Fibroblast of skin of right biceps (primary cell): Measurements from ENCODE around the gene POLDIP3.
A peak's percentile ranks its signal among the peaks of the same experiment; 100 is the strongest.
"Not testable (repeated sequence)": the region's sequence is repeated elsewhere in the genome, so short reads cannot be mapped to it uniquely, and the experiment has no call there.

Experiments
- DNase-seq: peaks from one replicate; pipeline ENCODE4 v3.0.0-alpha.2; 2013

The POLDIP3 gene

GRCh38 chr22:42619261-42620063, 4.8 kb upstream of the POLDIP3 start:
- DNase-seq: no peak

DNA sequence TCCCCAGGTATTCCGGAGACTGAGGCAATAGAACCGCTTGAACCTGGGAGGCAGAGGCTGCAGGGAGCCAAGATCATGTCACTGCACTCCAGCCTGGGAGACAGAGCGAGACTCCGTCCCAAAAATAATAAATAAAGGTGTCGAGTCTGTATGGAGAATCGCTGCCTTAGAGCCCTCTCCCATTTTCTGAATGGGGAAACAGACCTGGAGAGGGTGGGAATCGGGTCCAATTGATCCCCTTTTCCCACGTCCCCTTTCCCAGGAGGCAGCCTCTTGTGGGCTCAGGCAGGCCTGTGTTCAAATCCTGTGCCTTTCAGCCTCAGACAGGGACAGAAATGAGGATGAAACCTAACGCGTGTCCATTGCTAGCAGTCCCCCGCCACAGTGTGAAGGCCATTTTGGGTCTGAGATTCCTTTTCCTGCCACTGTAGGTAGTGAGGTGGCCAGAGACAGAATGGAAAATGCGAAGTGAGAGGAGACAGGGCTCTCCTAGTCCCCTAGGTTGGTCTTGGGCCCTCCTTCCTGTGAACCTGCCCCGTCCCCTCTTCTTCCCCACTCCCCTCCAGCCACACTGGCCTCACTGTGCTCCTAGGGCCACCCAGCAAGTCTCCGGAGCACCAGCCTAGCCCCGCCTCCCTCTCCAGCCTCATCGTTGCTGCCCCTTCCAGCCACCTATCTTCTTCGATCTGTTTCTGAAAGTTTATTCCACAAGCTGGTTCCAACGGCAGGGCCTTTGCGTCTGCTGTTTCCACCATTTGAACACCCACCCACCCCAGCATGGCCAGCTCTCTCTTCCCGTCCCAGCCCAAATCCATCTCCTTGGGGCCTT, 2.7 kb upstream of the POLDIP3 start:
- no peak for DNase-seq

GRCh38 chr22:42615860-42616175, 1.1 kb upstream of the POLDIP3 start:
- DNase-seq: not testable (repeated sequence)

- peak; percentile 100 for DNase-seq
Measured at GRCh38 chr22:42615092-42615859, 593 bp upstream of the POLDIP3 start.

DNA sequence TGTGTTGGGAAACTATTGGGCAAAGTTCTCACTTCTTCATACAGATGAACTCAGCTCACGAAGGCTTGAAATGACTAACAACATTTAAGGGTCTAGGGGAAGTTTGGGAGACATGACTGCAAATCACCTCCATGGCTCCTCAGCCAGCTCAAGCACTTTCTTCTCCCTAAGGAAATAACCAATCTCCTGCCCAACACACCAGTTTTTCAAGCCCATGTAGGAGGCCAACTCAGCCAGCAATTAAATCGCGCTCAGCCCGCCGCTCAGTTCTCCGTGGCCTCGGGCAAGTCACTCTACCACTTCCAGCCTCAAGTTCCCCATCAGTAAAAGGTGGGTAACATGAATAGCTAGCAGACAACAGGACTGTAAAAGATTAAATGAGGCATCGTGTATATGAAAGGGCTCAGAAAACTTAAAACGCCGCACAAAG, 796 bp downstream of the POLDIP3 start:
- peak; percentile 16 for DNase-seq

DNA sequence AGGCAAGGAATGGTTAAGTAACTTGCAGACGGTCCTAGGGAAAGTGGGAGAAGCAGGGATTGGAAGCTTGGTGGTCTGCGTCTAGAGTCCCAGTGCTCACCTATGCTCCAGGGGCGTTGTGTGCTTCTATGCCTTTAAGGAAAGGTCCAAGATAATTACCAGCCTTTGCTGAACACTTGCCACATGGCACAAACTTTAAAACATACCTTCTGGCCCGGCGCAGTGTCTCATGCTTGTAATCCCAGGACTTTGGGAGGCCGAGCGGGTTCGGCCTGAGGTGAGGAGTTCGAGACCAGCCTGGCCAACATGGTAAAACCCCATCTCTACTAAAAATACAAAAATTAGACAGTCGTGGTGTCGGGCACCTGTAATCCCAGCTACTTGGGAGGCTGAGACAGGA, 2.3 kb downstream of the POLDIP3 start:
- DNase-seq: no peak

GRCh38 chr22:42611051-42611450, 3.6 kb downstream of the POLDIP3 start:
- peak; percentile 10 for DNase-seq

GRCh38 chr22:42610186-42610585, 4.5 kb downstream of the POLDIP3 start:
- no peak for DNase-seq

DNA sequence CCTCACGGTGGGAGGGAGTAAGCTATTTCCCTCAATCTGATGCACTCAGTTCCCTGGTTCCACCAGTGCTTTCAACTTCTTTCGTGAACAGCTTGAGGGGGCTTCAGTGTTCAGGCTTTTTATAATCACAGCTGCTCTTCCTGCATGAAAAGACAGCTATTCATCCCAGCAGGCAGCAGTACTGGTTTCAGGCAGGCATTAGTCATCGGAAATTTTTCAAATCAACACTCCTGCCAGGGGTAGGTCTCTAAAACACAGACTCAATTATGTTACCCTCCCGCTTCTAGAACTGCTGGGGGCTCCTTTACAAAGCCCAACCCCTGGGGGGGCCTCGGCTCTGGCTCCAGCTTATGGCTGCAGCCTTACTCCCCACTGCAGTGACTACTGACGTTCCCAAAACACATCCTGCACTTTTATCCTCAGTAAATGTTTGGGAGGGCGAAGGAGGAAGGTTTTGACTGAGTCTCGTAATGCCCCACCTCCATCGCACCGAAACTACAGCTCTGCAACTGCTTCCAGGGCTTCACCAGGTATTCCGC, 5.8 kb downstream of the POLDIP3 start:
- peak; percentile 82 for DNase-seq

DNA sequence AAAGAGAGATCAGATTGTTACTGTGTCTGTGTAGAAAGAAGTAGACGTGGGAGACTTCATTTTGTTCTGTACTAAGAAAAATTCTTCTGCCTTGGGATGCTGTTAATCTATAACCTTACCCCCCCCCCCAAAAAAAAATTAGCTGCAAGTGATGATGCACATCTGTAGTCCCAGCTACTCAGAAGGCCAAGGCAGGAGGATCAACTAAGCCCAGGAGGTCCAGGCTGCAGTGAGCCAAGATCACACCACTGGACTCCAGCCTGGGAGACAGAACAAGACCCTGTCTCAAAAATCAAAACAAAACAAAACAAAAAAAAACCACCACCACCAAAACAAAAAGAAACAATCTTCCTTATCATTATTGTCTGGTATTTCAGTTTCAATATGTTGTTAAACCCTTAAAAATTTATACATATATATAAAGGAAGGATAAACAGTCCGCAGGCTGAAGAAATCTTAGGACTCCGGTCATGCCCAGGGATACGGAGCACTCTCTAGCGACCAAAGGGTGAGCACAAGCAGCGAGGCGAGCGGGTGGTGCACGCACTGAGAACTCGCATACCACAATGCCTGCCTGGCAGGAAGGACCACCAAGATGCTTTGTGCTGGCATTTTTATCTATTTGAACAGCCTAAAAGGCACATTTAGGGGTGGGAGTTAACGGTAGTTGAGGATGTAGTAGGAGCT, 6.4 kb downstream of the POLDIP3 start:
- peak; percentile 4 for DNase-seq

DNA sequence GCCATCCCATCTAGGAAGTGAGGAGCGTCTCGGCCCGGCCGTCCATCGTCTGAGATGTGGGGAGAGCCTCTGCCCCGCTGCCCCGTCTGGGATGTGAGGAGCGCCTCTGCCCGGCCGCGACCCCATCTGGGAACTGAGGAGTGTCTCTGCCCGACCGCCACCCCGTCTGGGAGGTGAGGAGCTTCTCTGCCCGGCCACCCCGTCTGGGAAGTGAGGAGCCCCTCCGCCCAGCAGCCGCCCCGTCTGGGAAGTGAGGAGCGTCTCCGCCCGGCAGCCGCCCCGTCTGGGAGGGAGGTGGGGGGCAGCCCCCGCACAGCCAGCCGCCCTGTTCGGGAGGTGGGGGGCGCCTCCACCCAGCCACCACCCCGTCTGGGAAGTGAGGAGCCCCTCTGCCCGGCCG, 7.0 kb downstream of the POLDIP3 start:
- not testable (repeated sequence) for DNase-seq

- peak; percentile 39 for DNase-seq
Measured at GRCh38 chr22:42604403-42604802, 10.3 kb downstream of the POLDIP3 start.

DNA sequence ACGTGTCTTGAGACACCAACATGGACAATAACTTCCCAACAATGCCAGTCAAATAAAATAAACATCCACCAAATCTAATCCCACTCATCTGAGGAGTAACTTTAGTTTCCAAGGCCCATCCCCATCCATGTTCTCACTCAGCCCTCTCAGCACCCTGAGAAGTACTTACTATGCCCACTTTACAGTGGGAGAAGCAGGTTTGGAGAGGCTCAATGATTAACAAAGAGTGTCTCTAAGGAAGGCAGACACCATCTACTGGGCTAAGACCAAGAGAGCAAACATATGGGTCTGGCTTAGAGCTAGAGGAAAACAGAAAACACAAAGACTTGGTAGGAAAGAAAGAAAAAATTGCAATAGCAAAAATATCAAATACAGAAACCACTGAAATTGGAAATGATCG, 11.3 kb downstream of the POLDIP3 start:
- no peak for DNase-seq

DNA sequence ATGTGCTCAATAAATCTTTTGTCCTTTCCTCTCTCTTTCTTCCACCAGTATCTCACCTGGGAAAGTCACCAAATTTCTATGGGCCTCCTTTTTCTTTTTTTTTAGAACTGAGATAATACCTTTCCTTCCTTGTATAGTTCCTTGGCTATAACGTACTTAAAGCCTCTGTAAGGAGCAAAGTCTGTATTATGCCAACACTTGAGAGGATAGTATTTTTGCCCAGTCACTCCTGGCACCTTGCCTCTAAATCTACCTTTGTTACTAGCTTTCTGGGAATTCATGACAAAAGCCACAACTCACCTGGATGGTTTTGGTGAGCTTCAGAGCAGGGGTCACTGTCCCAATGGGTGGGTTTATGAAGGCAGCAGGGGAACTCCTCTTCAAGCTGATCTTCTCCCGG, 12.2 kb downstream of the POLDIP3 start:
- DNase-seq: no peak

DNA sequence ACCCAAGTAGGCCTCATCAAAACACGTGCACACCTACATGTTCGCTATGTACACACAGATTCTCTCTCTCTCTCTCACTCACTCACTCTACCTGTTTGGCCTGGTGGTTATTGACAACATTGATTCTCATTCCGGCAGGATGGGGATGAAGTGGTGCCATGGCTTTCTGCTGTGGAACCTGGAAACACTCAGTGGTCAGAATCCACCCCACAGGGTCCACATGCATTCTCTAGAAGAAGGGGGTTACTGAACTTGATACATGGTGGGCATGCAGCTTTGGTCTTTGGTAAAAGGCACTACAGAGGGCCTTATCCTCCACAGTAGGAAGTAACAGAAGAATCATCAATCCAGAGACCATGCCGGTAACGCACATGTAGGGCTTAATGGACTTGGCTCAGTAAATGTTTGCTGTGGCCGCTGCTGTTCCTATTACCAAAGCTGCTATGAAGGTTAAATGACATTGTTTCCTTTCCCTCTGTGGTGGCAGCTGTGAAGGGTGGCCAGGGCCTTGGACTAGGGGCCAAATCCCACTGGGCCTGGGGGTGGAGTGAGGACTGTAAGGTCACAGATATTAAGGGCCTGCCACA, 12.7 kb downstream of the POLDIP3 start:
- no peak for DNase-seq

GRCh38 chr22:42596863-42597530, 17.7 kb downstream of the POLDIP3 start:
- DNase-seq: no peak

- DNase-seq: no peak
Measured at GRCh38 chr22:42596336-42596735, 18.3 kb downstream of the POLDIP3 start.

GRCh38 chr22:42595434-42595833, 19.2 kb downstream of the POLDIP3 start:
- no peak for DNase-seq

- DNase-seq: no peak
Measured at GRCh38 chr22:42591987-42592386, 22.7 kb downstream of the POLDIP3 start.

GRCh38 chr22:42587588-42588175, 27.0 kb downstream of the POLDIP3 start:
- DNase-seq: no peak

GRCh38 chr22:42586381-42586780, 28.3 kb downstream of the POLDIP3 start:
- DNase-seq: no peak
